ENCODE results near the gene S100Z. TPM values are rescaled to one million over a fixed set of nuclear protein-coding genes. Genes with fewer than 3 reads are reported as not detected.

Gene S100Z
- total and polyA plus RNA-seq, 2 of the 8 experiments (the other 6 are each of a cell fraction or from before 2014, with no cell fraction given), result 0.30 TPM; not detected in 1

- POLR2A ChIA-PET (ENCODE audit: partially characterized antibody), result interaction anchor here (0.6 to 6.9 kb wide), 2 partner anchors 15 to 216 kb away, joined by 3 to 131 read pairs; no protein-coding TSS in a partner anchor
- H3K27ac ChIP-seq (ENCODE audit: low read depth, low read length), result no peak overlapping the region
- H3K9ac ChIP-seq (replicated peaks in 1 of 4; ENCODE audit: extremely low read depth in 1 of 4, low read depth in 3 of 4, low read length in 3 of 4), result 0 out of 7 replicates have a peak overlapping the region, but pooled peaks of 1 of the 4 experiments have one; percentile 18
- CTCF ChIA-PET (ENCODE audit: partially characterized antibody), result interaction anchor here (0.8 to 4.6 kb wide), 4 partner anchors 14 to 111 kb away, joined by 3 to 28 read pairs (median 4); no protein-coding TSS in a partner anchor
- TF ChIP-seq ATF3 (IDR thresholded peaks at IDR 0.05; ENCODE audit: insufficient read depth, low read depth, low read length) (no peak), USF2 (IDR thresholded peaks at IDR 0.05; ENCODE audit: low read length) (no peak)
- TF ChIP-seq, protein P1, sequence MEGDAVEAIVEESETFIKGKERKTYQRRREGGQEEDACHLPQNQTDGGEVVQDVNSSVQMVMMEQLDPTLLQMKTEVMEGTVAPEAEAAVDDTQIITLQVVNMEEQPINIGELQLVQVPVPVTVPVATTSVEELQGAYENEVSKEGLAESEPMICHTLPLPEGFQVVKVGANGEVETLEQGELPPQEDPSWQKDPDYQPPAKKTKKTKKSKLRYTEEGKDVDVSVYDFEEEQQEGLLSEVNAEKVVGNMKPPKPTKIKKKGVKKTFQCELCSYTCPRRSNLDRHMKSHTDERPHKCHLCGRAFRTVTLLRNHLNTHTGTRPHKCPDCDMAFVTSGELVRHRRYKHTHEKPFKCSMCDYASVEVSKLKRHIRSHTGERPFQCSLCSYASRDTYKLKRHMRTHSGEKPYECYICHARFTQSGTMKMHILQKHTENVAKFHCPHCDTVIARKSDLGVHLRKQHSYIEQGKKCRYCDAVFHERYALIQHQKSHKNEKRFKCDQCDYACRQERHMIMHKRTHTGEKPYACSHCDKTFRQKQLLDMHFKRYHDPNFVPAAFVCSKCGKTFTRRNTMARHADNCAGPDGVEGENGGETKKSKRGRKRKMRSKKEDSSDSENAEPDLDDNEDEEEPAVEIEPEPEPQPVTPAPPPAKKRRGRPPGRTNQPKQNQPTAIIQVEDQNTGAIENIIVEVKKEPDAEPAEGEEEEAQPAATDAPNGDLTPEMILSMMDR (IDR thresholded peaks at IDR 0.05; ENCODE audit: control extremely low read depth in 1 of 3, insufficient read depth in 1 of 3, low read depth in 1 of 3, low read length in 3 of 3), result peak in 1 of 3 experiments; percentile 7; a peak in 1 of 4 replicates
- H3K4me2 ChIP-seq (ENCODE audit: insufficient read depth in 1 of 2, low read depth in 2 of 2, low read length in 2 of 2), result peak overlapping the region; percentile 83 to 87; a peak in 3 of 4 replicates
- H3K4me1 ChIP-seq (replicated peaks in 1 of 4; ENCODE audit: control insufficient read depth in 3 of 4, insufficient read depth in 4 of 4, low read length in 3 of 4), result peaks cover 0 to 16% (median 8%) of the 10 kb centered on the region in 4 experiments; a peak in 5 of 7 replicates
- no peak overlapping the region for H4K5ac ChIP-seq (ENCODE audit: insufficient read length, low read depth, low read length)
- H2AK5ac ChIP-seq (ENCODE audit: low read depth, low read length), result no peak overlapping the region
- 74% methylated on average over 4 of the region's 4 CpGs; no CpG with 5 or more reads in 1 of the 2 experiments for WGBS, 2 experiments (ENCODE audit: extremely low coverage in 1 of 2, insufficient coverage in 1 of 2, insufficient read length in 1 of 2, insufficient replicate concordance in 2 of 2, low coverage in 1 of 2, low lambda C conversion rate in 2 of 2, missing lambda C conversion rate in 1 of 2)
- peaks cover 0 to 1% of the 10 kb centered on the region in 2 experiments for H4K20me1 ChIP-seq (replicated peaks in 1 of 2; ENCODE audit: control insufficient read depth in 1 of 2, insufficient read depth in 2 of 2, low read length in 2 of 2)
- H2BK5ac ChIP-seq (ENCODE audit: low read depth, low read length), result no peak overlapping the region
- DNase-seq (ENCODE audit: low read depth in 1 of 2, low spot score in 2 of 2) (no peak), FAIRE-seq (no peak)
- no peak overlapping the region for H3K14ac ChIP-seq (ENCODE audit: insufficient read length)
- H3K36me3 ChIP-seq (ENCODE audit: control insufficient read depth in 2 of 4, insufficient read depth in 4 of 4, low read length in 3 of 4), result no peaks in the 10 kb centered on the region
- no peak overlapping the region for H3K56ac ChIP-seq (replicated peaks; ENCODE audit: insufficient read length, low read depth, low read length)
- peaks cover 14% of the 10 kb centered on the region for H3K23me2 ChIP-seq (ENCODE audit: low read depth, low read length)
- H2BK120ac ChIP-seq (replicated peaks; ENCODE audit: low read depth, low read length), result no peak overlapping the region
- no peak overlapping the region for H2BK12ac ChIP-seq (ENCODE audit: low read depth, low read length)
- no peak overlapping the region for H3K18ac ChIP-seq (ENCODE audit: extremely low read depth, low read length)
- no peak overlapping the region for H2BK20ac ChIP-seq (ENCODE audit: low read length)
- peaks cover 0 to 5% (median 4%) of the 10 kb centered on the region in 4 experiments; a peak in 2 of 7 replicates for H3K27me3 ChIP-seq (replicated peaks in 1 of 4; ENCODE audit: control insufficient read depth in 3 of 4, extremely low read depth in 1 of 4, insufficient read depth in 3 of 4, low read length in 3 of 4)
- H4K8ac ChIP-seq (ENCODE audit: extremely low read depth, insufficient read depth, low read length), result no peak overlapping the region
- no peak overlapping the region for H3K23ac ChIP-seq (ENCODE audit: insufficient read length)
- H3K79me2 ChIP-seq (ENCODE audit: control insufficient read depth in 1 of 2, insufficient read depth in 2 of 2, low read length in 2 of 2), result peaks cover 0 to 56% of the 10 kb centered on the region in 2 experiments; a peak in 3 of 4 replicates
- H3K4me3 ChIP-seq (ENCODE audit: extremely low read depth in 1 of 4, insufficient read depth in 2 of 4, low read depth in 3 of 4, low read length in 4 of 4), result peak overlapping the region in 2 of 4 experiments; percentile 73 to 79; a peak in 4 of 8 replicates
- H3K4ac ChIP-seq (replicated peaks; ENCODE audit: insufficient read length, low read depth, low read length), result no peak overlapping the region
- H2BK15ac ChIP-seq (ENCODE audit: low read length), result no peak overlapping the region
- H4K91ac ChIP-seq (replicated peaks; ENCODE audit: insufficient read length, low read length), result no peak overlapping the region
- no peaks in the 10 kb centered on the region for H3K9me3 ChIP-seq (ENCODE audit: insufficient read depth in 2 of 2, low read depth in 1 of 2, low read length in 1 of 2)
- no peaks in the 10 kb centered on the region for H3K79me1 ChIP-seq (ENCODE audit: low read depth, low read length)
- H2AFZ ChIP-seq (ENCODE audit: low read length), result no peak overlapping the region
Observed at GRCh38 chr5:76821136-76821535, 28.7 kb upstream of the S100Z start.
